Bronchial epithelial cell (primary cell): ENCODE measurements around the gene CAB39. TPM values are rescaled to one million over a fixed set of nuclear protein-coding genes. Genes with fewer than 3 reads are reported as not detected.

Source experiments
- DNase-seq: peaks from one replicate; pipeline ENCODE4 v3.0.0-alpha.2; 2010; ENCODE audit warnings: low read depth
- FAIRE-seq: peaks from 2 replicates; lab custom pipeline; 2011; peaks lifted over from hg19 to GRCh38; lab: Jason Lieb, UNC
- H3K27me3 ChIP-seq: 2 replicates; pipeline ENCODE4 v1.5.1; 2011; ENCODE audit warnings: low read length; ENCODE audit not compliant: control insufficient read depth, insufficient read depth
- H3K36me3 ChIP-seq: 2 replicates; pipeline ENCODE4 v1.5.1; 2011; ENCODE audit warnings: low read length; ENCODE audit not compliant: control insufficient read depth, insufficient read depth
- H3K4me3 ChIP-seq: 2 replicates; pipeline ENCODE4 v1.5.1; 2011; ENCODE audit warnings: mild to moderate bottlenecking, low read depth, low read length, control low read depth
- CTCF ChIP-seq: IDR thresholded peaks from 2 replicates; pipeline ENCODE4 v1.5.1; 2011; ENCODE audit warnings: mild to moderate bottlenecking, moderate library complexity, low read length, control low read depth, inconsistent platforms; ENCODE audit not compliant: insufficient read depth, severe bottlenecking
- total RNA-seq: library from RNA; depleted of rRNA; stranded (reverse); fragments of >200 nt; gene quantifications from 2 replicates; pipeline ENCODE4 v1.2.1, GENCODE V29; 2014

Gene CAB39
- 75.3 and 87.4 TPM in 2 replicates for total RNA-seq

GRCh38 chr2:230712443-230713330, at the start of gene CAB39:
TSS of gene CAB39 (plus strand) at chr2:230712842. CDS start at chr2:230760002, 47,160 bp downstream.
- peak; percentile 74 for TF ChIP-seq CTCF
- FAIRE-seq (no peak), DNase-seq (peak; percentile 71)

GRCh38 chr2:230664128-230664527, 48.5 kb upstream of the CAB39 start:
- FAIRE-seq (no peak), DNase-seq (no peak)
- Histone ChIP-seq H3K27me3 (no peaks in the 10 kb centered on the region), H3K36me3 (no peaks in the 10 kb centered on the region), H3K4me3 (no peak overlapping the region)
- TF ChIP-seq CTCF, result no peak

More at GRCh38 chr2:230712443-230713330, at the start of gene CAB39:
- H3K36me3 ChIP-seq, result peaks cover 3% of the 10 kb centered on the region
- no peaks in the 10 kb centered on the region for H3K27me3 ChIP-seq
- H3K4me3 ChIP-seq, result peak within 1 kb of the TSS; percentile 81

GRCh38 chr2:230664844-230665243, 47.8 kb upstream of the CAB39 start:
- Histone ChIP-seq H3K36me3 (no peaks in the 10 kb centered on the region), H3K27me3 (no peaks in the 10 kb centered on the region), H3K4me3 (no peak overlapping the region)
- TF ChIP-seq CTCF, result no peak
- FAIRE-seq (no peak), DNase-seq (no peak)

DNA sequence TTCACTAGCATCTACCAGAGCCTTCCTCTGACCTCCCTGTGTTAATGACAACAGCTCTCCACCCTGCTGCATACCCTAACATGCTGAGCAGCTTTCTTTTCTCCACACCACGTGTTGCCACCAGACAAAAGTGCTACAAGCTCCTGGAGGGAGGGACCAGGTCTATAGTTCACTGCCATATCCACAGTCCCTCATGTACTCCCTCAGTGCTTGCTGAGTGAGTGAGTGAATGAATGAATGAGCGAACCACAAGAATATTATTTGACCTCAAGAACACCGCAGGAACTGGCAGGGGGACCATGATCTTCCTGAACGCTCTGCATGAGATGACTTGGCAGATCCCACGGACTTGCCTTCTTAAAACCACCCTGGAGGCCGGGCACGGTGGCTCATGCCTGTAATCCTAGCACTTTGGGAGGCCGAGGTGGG, 47.4 kb upstream of the CAB39 start:
- Histone ChIP-seq H3K36me3 (no peaks in the 10 kb centered on the region), H3K27me3 (no peaks in the 10 kb centered on the region), H3K4me3 (no peak overlapping the region)
- DNase-seq (no peak), FAIRE-seq (no peak)
- TF ChIP-seq CTCF, result no peak

GRCh38 chr2:230666446-230666845, 46.2 kb upstream of the CAB39 start:
- Histone ChIP-seq H3K36me3 (no peaks in the 10 kb centered on the region), H3K4me3 (no peak overlapping the region), H3K27me3 (no peaks in the 10 kb centered on the region)
- DNase-seq (no peak), FAIRE-seq (no peak)
- no peak for TF ChIP-seq CTCF
